ENCODE measurements around the gene FGF11.

Gene FGF11

GRCh38 chr17:7404737-7405349, 34.5 kb upstream of the FGF11 start (continued):
- TF ChIP-seq ZNF280D (tag by site-specific recombination; IDR thresholded peaks at IDR 0.05) = no peak
- 0 out of 2 replicates have a peak, but pooled peaks have one; percentile 14 for TF ChIP-seq ZNF600 (tag by site-specific recombination; IDR thresholded peaks at IDR 0.05)
- TF ChIP-seq ZNF571 (tag by site-specific recombination; IDR thresholded peaks at IDR 0.05) = no peak
- TF ChIP-seq ZBTB26 (tag by site-specific recombination; optimal IDR thresholded peaks at IDR 0.05) = peak; percentile 70
- no peak for TF ChIP-seq ZNF26 (tag by site-specific recombination; IDR thresholded peaks at IDR 0.05)
- TF ChIP-seq ZBTB11 (tag by site-specific recombination; conservative IDR thresholded peaks at IDR 0.05; ENCODE audit: low read depth) = no peak

GRCh38 chr17:7405350-7406234, 33.7 kb upstream of the FGF11 start:
- Histone ChIP-seq H3K9me3 (ENCODE audit: control insufficient read depth, insufficient read depth, low read depth, low read length) (no peaks in the 10 kb centered on the region), H3K27ac (ENCODE audit: extremely low read depth, low read depth, low read length) (peak overlapping the region; percentile 31; the same call in 1 of the 2 replicates), H3K4me3 (ENCODE audit: low read depth, low read length) (peak overlapping the region; percentile 69), H3K36me3 (ENCODE audit: control insufficient read depth in 2 of 2, insufficient read depth in 1 of 2, low read length in 2 of 2) (peaks cover 9 to 29% of the 10 kb centered on the region in 2 experiments; a peak in 2 of 3 replicates), H3K4me1 (ENCODE audit: control insufficient read depth, insufficient read depth, low read length) (peaks cover 8% of the 10 kb centered on the region)
- CTCF ChIA-PET = interaction anchor here (1.0 to 1.7 kb wide), 2 partner anchors 13 to 31 kb away, joined by 4 to 5 read pairs; no protein-coding TSS in a partner anchor
- POLR2A ChIA-PET = interaction anchor here (0.6 to 3.2 kb wide), 6 partner anchors 11 to 1357 kb away, joined by 3 to 31 read pairs (median 4); partner anchors contain the start of genes POLR2A and TMEM102
- TF ChIP-seq ZNF514 (tag by site-specific recombination; IDR thresholded peaks at IDR 0.05) = no peak
- no peak for TF ChIP-seq GFI1B (tag by site-specific recombination; IDR thresholded peaks at IDR 0.05)
- peak; percentile 19 for TF ChIP-seq ZNF335 (tag by site-specific recombination; conservative IDR thresholded peaks at IDR 0.05)
- peak; percentile 35; the same call in 1 of the 2 replicates for TF ChIP-seq ZNF692 (tag by site-specific recombination; IDR thresholded peaks at IDR 0.05)
- no peak for TF ChIP-seq ZNF175 (tag by site-specific recombination; IDR thresholded peaks at IDR 0.05)
- peak; percentile 32; the same call in 1 of the 2 replicates for TF ChIP-seq ZNF639 (tag by site-specific recombination; IDR thresholded peaks at IDR 0.05)
- TF ChIP-seq ZBTB48 (tag by site-specific recombination; IDR thresholded peaks at IDR 0.05) = no peak
- peak; percentile 60; the same call in 1 of the 2 replicates for TF ChIP-seq ZNF600 (tag by site-specific recombination; IDR thresholded peaks at IDR 0.05)
- TF ChIP-seq ZNF707 (tag by site-specific recombination; IDR thresholded peaks at IDR 0.05) = no peak
- no peak for TF ChIP-seq ZNF521 (tag by site-specific recombination; IDR thresholded peaks at IDR 0.05)
- 0 out of 2 replicates have a peak, but pooled peaks have one; percentile 25 for TF ChIP-seq ZFHX2 (tag by site-specific recombination; conservative IDR thresholded peaks at IDR 0.05)
- peak; percentile 11; the same call in 1 of the 2 replicates for TF ChIP-seq ZBTB7A (tag by site-specific recombination; IDR thresholded peaks at IDR 0.05; ENCODE audit: low read depth)
- TF ChIP-seq GLI2 (tag by site-specific recombination; IDR thresholded peaks at IDR 0.05; ENCODE audit: borderline replicate concordance, low read depth) = no peak
- 0 out of 2 replicates have a peak, but pooled peaks have one; percentile 5 for TF ChIP-seq SP7 (tag by site-specific recombination; IDR thresholded peaks at IDR 0.05)
- TF ChIP-seq ZSCAN23 (tag by site-specific recombination; IDR thresholded peaks at IDR 0.05) = no peak
- no peak for TF ChIP-seq ZNF404 (tag by site-specific recombination; IDR thresholded peaks at IDR 0.05)
